HFFc6 (cell line): ENCODE data around the gene MEGF9. TPM values are rescaled to one million over a fixed set of nuclear protein-coding genes. Genes with fewer than 3 reads are reported as not detected.
A peak's percentile ranks its signal among the peaks of the same experiment; 100 is the strongest.

Experiments used
- DNase-seq: peaks from one replicate; pipeline ENCODE4 v3.0.0-alpha.2; 2018
- H3K27ac Mint-ChIP-seq: 2 replicates; pipeline ENCODE4 v1.8.0; 2020; ENCODE audit warnings: mild to moderate bottlenecking, mixed read lengths
- H3K27me3 Mint-ChIP-seq: 2 replicates; pipeline ENCODE4 v1.8.0; 2021; ENCODE audit warnings: mild to moderate bottlenecking, moderate library complexity, mixed read lengths; ENCODE audit not compliant: insufficient read depth
- H3K36me3 Mint-ChIP-seq: 2 replicates; pipeline ENCODE4 v1.8.0; 2021; ENCODE audit warnings: low read depth, mixed read lengths
- H3K4me1 Mint-ChIP-seq: 2 replicates; pipeline ENCODE4 v1.8.0; 2020; ENCODE audit warnings: low read depth, mixed read lengths
- H3K4me3 Mint-ChIP-seq: 2 replicates; pipeline ENCODE4 v1.8.0; 2020; ENCODE audit warnings: mild to moderate bottlenecking, moderate library complexity, mixed read lengths
- H3K9me3 Mint-ChIP-seq: 2 replicates; pipeline ENCODE4 v1.8.0; 2020; ENCODE audit warnings: mild to moderate bottlenecking, mixed read lengths
- CTCF ChIP-seq: fragments of 200-600 bp; sonication (generic); IDR thresholded peaks from 2 replicates; pipeline ENCODE4 v1.5.0; 2021; ENCODE audit warnings: antibody characterized with exemption, mild to moderate bottlenecking
- long read RNA-seq: library from polyadenylated mRNA; unstranded; transcript quantifications from one replicate; pipeline ENCODE4 v2.0.0, GENCODE V29; 2019
- total RNA-seq, 6 experiments: library from RNA; stranded (reverse); fragmentation: NEBNext Ultra II Directional; extraction: Animal tissue kit (Norgen Biotek cat#: 25700); gene quantifications; 2 replicates in 1 of 6; 3 replicates in 5 of 6; pipeline ENCODE4 v1.2.3, GENCODE V29; 2021

MEGF9 gene
- total RNA-seq: 1 to 10 TPM; 5.1 to 9.8 (median 8.8) TPM
- long read RNA-seq, partial matches to known transcripts: 0 of 1 reads
- long read RNA-seq, other reads (novel, unspliced or antisense): 1 of 1 reads

- H3K9me3 Mint-ChIP-seq: no peaks in the 10 kb centered on the region
- DNase-seq: peak; percentile 97
- 0 out of 2 replicates have a peak, but pooled peaks have one; percentile 22 for TF ChIP-seq CTCF
- peaks cover 49% of the 10 kb centered on the region for H3K4me1 Mint-ChIP-seq
- H3K27ac Mint-ChIP-seq: peak within 1 kb of the TSS; percentile 44
- peak within 1 kb of the TSS; percentile 88 for H3K4me3 Mint-ChIP-seq
- H3K36me3 Mint-ChIP-seq: 0 out of 2 replicates have a peak, but pooled peaks cover 2% of the 10 kb centered on the region
- no peaks in the 10 kb centered on the region; the same call in none of the 2 replicates for H3K27me3 Mint-ChIP-seq
These were observed at the start of gene MEGF9 for GRCh38 chr9:120714088-120714845. Gene MEGF9, minus strand, starts transcription at chr9:120714470. Its CDS starts 112 bp downstream, at chr9:120714358.

GRCh38 chr9:120761006-120761405 lies 46.7 kb upstream of the MEGF9 start:
- Mint-ChIP-seq H3K27me3 (no peaks in the 10 kb centered on the region), H3K36me3 (no peaks in the 10 kb centered on the region; the same call in 1 of the 2 replicates), H3K27ac (0 out of 2 replicates have a peak overlapping the region, but pooled peaks have one; percentile 8), H3K4me1 (peaks cover 21% of the 10 kb centered on the region), H3K4me3 (no peak overlapping the region), H3K9me3 (no peaks in the 10 kb centered on the region)
- TF ChIP-seq CTCF: no peak
- no peak for DNase-seq

DNA sequence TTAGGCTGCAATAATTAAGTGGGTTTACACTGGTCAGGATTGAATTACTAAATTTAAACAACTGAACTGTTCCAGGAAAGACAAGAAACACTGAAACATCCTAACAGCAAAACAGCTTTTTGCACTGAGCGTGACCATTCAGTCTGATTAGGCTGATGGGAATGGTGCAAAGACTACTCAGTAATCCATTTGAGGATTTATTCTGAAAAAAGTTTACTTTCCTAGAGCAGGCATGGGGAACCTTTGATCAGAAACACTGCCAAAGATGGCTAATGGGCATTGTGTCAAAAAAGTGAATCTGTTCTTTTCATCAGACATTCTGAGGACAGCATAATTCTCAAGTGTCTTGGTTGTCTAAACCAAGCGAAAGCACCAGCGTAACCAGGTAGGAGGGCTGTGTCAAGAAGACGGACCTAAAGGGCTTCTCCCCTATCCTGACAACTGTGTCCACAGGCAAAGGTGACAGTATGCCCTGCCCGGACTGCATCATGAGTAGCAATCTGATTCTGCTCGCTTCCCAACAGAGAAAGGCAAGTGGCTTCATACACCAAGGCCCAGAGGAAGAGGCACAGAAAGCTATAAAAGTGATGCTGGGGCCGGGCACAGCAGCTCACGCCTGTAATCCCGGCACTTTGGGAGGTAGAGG lies 45.6 kb upstream of the MEGF9 start:
- no peaks in the 10 kb centered on the region; the same call in 1 of the 2 replicates for H3K36me3 Mint-ChIP-seq
- no peak overlapping the region for H3K27ac Mint-ChIP-seq
- no peaks in the 10 kb centered on the region for H3K27me3 Mint-ChIP-seq
- no peak for DNase-seq
- H3K4me3 Mint-ChIP-seq: no peak overlapping the region
- H3K4me1 Mint-ChIP-seq: peaks cover 22% of the 10 kb centered on the region
- TF ChIP-seq CTCF: no peak
- H3K9me3 Mint-ChIP-seq: no peaks in the 10 kb centered on the region

- H3K27me3 Mint-ChIP-seq: no peaks in the 10 kb centered on the region
- no peaks in the 10 kb centered on the region; the same call in 1 of the 2 replicates for H3K36me3 Mint-ChIP-seq
- H3K9me3 Mint-ChIP-seq: no peaks in the 10 kb centered on the region
- no peak overlapping the region for H3K4me3 Mint-ChIP-seq
- no peak for TF ChIP-seq CTCF
- H3K27ac Mint-ChIP-seq: no peak overlapping the region
- H3K4me1 Mint-ChIP-seq: peaks cover 22% of the 10 kb centered on the region
- DNase-seq: no peak
These were observed 44.3 kb upstream of the MEGF9 start for GRCh38 chr9:120758544-120758943.

DNA sequence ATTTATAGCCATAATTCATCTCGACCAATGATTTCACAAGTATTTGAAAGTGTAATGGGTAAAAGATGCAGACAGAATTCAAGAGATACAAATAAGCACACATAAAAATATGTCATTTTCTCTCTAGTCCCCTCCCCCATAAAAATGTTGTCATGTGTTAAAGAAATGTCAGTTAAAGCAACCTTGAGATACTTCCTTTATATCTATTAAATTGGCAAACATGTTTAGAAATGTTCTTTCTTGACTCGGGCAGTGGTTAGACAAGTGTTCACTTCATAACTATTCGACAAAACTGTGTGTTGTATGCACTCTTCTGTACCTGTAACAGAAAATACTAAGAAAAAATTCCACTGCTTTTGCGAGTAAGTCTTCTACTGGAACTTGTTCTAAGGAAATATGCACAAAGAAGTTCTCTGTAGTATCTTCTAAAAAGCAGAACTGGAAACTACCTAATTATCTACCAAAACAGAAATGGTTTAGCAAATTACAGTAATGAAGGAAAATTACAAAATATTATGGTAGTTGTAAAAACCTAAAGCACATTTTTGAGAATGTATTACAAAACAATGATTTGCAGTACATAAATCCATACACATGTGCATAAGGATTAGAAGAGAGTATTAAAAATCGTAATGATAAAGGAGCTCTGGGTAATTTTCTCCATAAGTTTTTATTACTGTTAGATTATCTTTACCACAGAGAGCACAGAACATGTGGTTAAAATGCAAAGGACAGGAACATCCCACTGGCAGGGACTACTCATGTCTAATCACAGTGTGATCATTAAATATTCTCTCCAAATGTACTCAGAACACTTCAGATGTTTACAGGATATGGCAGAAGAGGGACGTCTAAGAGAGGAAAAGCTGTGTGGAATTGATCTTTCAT lies 43.0 kb upstream of the MEGF9 start:
- H3K36me3 Mint-ChIP-seq: no peaks in the 10 kb centered on the region
- H3K27ac Mint-ChIP-seq: no peak overlapping the region
- H3K4me3 Mint-ChIP-seq: no peak overlapping the region
- no peak for TF ChIP-seq CTCF
- H3K4me1 Mint-ChIP-seq: peaks cover 22% of the 10 kb centered on the region
- no peaks in the 10 kb centered on the region for H3K9me3 Mint-ChIP-seq
- H3K27me3 Mint-ChIP-seq: no peaks in the 10 kb centered on the region
- no peak for DNase-seq
